Endodermal cell (in vitro differentiated cells): ENCODE results near the gene ABTB2. TPM values are rescaled to one million over a fixed set of nuclear protein-coding genes. Genes with fewer than 3 reads are reported as not detected.

Source experiments
- DNase-seq: peaks from one replicate; pipeline ENCODE4 v3.0.0-alpha.2; 2017
- H3K27ac ChIP-seq: 2 replicates; pipeline ENCODE4 v1.5.1; 2013; ENCODE audit warnings: mild to moderate bottlenecking, low read depth, low read length, moderate library complexity
- H3K27me3 ChIP-seq: 2 replicates; pipeline ENCODE4 v1.6.1; 2013; ENCODE audit warnings: mild to moderate bottlenecking, low read length, moderate library complexity; ENCODE audit not compliant: insufficient read depth, control insufficient read depth, poor library complexity, severe bottlenecking
- H3K36me3 ChIP-seq: 2 replicates; pipeline ENCODE4 v1.7.0; 2013; ENCODE audit warnings: mild to moderate bottlenecking, low read length, moderate library complexity; ENCODE audit not compliant: control insufficient read depth, insufficient read depth
- H3K4me1 ChIP-seq: one replicate; pipeline ENCODE4 v1.7.0; 2013; ENCODE audit warnings: low read length; ENCODE audit not compliant: control insufficient read depth, insufficient read depth
- H3K4me3 ChIP-seq: 2 replicates; pipeline ENCODE4 v1.5.1; 2013; ENCODE audit warnings: mild to moderate bottlenecking, low read length, moderate library complexity
- H3K9ac ChIP-seq: 2 replicates; pipeline ENCODE4 v1.6.1; 2013; ENCODE audit warnings: mild to moderate bottlenecking, low read length, moderate library complexity; ENCODE audit not compliant: poor library complexity, severe bottlenecking; ENCODE audit errors: extremely low read depth
- H3K9me3 ChIP-seq: 2 replicates; pipeline ENCODE4 v1.6.1; 2013; ENCODE audit warnings: mild to moderate bottlenecking, low read length, moderate library complexity; ENCODE audit not compliant: control insufficient read depth
- H3K27ac Mint-ChIP-seq: 2 replicates; pipeline ENCODE4 v1.8.0; 2020; ENCODE audit warnings: mixed read lengths
- H3K27me3 Mint-ChIP-seq: 2 replicates; pipeline ENCODE4 v1.8.0; 2021; ENCODE audit warnings: mild to moderate bottlenecking, mixed read lengths; ENCODE audit not compliant: insufficient read depth
- H3K36me3 Mint-ChIP-seq: 2 replicates; pipeline ENCODE4 v1.8.0; 2020; ENCODE audit warnings: low read depth, mixed read lengths
- H3K4me1 Mint-ChIP-seq: 2 replicates; pipeline ENCODE4 v1.8.0; 2020; ENCODE audit warnings: mixed read lengths
- H3K4me3 Mint-ChIP-seq: 2 replicates; pipeline ENCODE4 v1.8.0; 2020; ENCODE audit warnings: mild to moderate bottlenecking, moderate library complexity, mixed read lengths
- H3K9me3 Mint-ChIP-seq: 2 replicates; pipeline ENCODE4 v1.8.0; 2020; ENCODE audit warnings: mild to moderate bottlenecking, mixed read lengths
- WGBS, 2 experiments: methylation state at CpG; one replicate each; pipeline versions ENCODE4 v1.1.5 to v1.1.7; 2013; ENCODE audit warnings: missing lambda C conversion rate in 2 of 2, mixed read lengths in 1 of 2; ENCODE audit not compliant: insufficient coverage in 1 of 2, insufficient read length in 1 of 2; 5-methylcytosine and 5-hydroxymethylcytosine counted together
- total RNA-seq, 2 donors: library from RNA; stranded (reverse); fragmentation: NEBNext Ultra II Directional in 1 of 2; extraction: Animal tissue kit (Norgen Biotek cat#: 25700) in 1 of 2; gene quantifications; 2 replicates in 1 of 2; 3 replicates in 1 of 2; pipeline ENCODE4 v1.2.1, GENCODE V29; 2021
- TF ChIP-seq, protein P1 (sequence below): fragments of 200-600 bp; sonication (generic); conservative IDR thresholded peaks from 2 replicates; pipeline ENCODE4 v1.5.0; 2021; ENCODE audit warnings: antibody characterized with exemption, mild to moderate bottlenecking

The ABTB2 gene
- total RNA-seq, 2 donors from 2014 or later, result 2.9 to 5.2 TPM

DNA sequence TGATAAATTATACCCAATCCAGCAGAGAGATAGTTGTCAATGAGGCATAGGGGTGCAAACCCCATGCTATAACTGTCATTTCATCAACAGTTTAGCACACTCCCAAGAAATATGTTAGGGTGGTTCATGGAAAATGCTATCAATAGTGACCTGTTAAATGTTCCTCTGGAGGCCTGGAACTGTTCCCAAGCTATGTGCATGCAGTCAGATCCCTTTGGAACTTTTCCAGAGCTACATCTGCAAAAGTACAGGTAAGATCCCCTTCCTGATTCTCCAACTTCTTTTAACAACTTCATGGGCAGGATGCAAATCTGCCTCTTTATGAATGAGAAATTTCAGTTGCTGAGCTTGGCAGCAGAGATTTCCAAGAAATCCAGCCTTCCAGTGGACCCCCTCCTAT is 27.2 kb downstream of the ABTB2 start:
- H3K27ac Mint-ChIP-seq, result no peak overlapping the region
- no peaks in the 10 kb centered on the region for H3K4me1 ChIP-seq
- DNase-seq, result no peak
- no peaks in the 10 kb centered on the region for H3K9me3 ChIP-seq
- no peak overlapping the region for H3K27ac ChIP-seq
- no peak overlapping the region for H3K9ac ChIP-seq
- H3K9me3 Mint-ChIP-seq, result no peaks in the 10 kb centered on the region
- no peaks in the 10 kb centered on the region for H3K36me3 Mint-ChIP-seq
- no peak overlapping the region for H3K4me3 ChIP-seq
- H3K4me1 Mint-ChIP-seq, result peaks cover 12% of the 10 kb centered on the region
- no peak overlapping the region for H3K4me3 Mint-ChIP-seq
- H3K27me3 Mint-ChIP-seq, result peaks cover 13% of the 10 kb centered on the region
- no peaks in the 10 kb centered on the region for H3K27me3 ChIP-seq
- TF ChIP-seq, protein P1, sequence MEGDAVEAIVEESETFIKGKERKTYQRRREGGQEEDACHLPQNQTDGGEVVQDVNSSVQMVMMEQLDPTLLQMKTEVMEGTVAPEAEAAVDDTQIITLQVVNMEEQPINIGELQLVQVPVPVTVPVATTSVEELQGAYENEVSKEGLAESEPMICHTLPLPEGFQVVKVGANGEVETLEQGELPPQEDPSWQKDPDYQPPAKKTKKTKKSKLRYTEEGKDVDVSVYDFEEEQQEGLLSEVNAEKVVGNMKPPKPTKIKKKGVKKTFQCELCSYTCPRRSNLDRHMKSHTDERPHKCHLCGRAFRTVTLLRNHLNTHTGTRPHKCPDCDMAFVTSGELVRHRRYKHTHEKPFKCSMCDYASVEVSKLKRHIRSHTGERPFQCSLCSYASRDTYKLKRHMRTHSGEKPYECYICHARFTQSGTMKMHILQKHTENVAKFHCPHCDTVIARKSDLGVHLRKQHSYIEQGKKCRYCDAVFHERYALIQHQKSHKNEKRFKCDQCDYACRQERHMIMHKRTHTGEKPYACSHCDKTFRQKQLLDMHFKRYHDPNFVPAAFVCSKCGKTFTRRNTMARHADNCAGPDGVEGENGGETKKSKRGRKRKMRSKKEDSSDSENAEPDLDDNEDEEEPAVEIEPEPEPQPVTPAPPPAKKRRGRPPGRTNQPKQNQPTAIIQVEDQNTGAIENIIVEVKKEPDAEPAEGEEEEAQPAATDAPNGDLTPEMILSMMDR, result no peak
- H3K36me3 ChIP-seq, result no peaks in the 10 kb centered on the region

DNA sequence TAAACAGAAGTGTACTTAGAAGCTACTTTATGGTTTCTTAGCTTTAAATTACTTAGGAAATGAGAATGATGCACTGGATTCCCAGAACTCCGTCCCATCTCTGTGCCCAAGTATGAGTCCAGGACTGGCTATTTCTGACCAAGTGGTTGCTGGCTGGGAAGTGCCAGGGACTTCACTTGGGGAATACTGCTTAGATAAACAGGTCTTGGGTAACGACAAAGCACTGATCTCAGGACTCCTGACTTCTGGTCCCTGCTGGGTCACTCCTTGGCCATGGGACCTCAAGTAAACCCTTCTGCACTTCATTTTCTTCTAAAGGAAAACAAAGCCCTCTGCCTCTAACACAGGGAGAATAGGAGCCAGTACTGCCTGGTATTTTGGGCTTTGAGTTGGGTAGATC is 27.9 kb downstream of the ABTB2 start:
- Mint-ChIP-seq H3K4me3 (no peak overlapping the region), H3K36me3 (no peaks in the 10 kb centered on the region), H3K9me3 (no peaks in the 10 kb centered on the region), H3K4me1 (peaks cover 12% of the 10 kb centered on the region), H3K27me3 (peaks cover 13% of the 10 kb centered on the region), H3K27ac (no peak overlapping the region)
- H3K36me3 ChIP-seq, result no peaks in the 10 kb centered on the region
- no peak for DNase-seq
- H3K9ac ChIP-seq, result no peak overlapping the region
- TF ChIP-seq, protein P1, result no peak
- WGBS, 2 experiments, result 95 to 100% methylated on average over 2 of the region's 2 CpGs
- H3K9me3 ChIP-seq, result no peaks in the 10 kb centered on the region
- H3K4me3 ChIP-seq, result no peak overlapping the region
- H3K27me3 ChIP-seq, result no peaks in the 10 kb centered on the region
- no peaks in the 10 kb centered on the region for H3K4me1 ChIP-seq
- no peak overlapping the region for H3K27ac ChIP-seq

DNA sequence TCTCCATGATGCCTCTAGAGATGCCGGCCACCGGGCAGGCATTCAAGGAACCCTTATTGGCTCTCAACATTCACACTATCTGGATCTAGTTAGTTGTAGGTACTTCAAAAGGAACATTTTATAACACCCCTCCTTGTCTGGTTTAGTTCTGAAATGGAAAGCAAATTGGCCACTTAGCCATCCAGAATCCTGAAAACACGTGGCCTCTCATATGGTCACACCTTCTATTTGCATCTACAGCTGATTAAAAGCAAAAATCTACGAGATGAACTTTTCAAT is 29.2 kb downstream of the ABTB2 start:
- H3K4me3 ChIP-seq, result no peak overlapping the region
- Mint-ChIP-seq H3K4me3 (no peak overlapping the region), H3K9me3 (no peaks in the 10 kb centered on the region), H3K4me1 (peaks cover 12% of the 10 kb centered on the region), H3K36me3 (no peaks in the 10 kb centered on the region), H3K27ac (no peak overlapping the region), H3K27me3 (peaks cover 12% of the 10 kb centered on the region)
- H3K36me3 ChIP-seq, result no peaks in the 10 kb centered on the region
- no peaks in the 10 kb centered on the region for H3K27me3 ChIP-seq
- DNase-seq, result no peak
- no peaks in the 10 kb centered on the region for H3K4me1 ChIP-seq
- no peak overlapping the region for H3K27ac ChIP-seq
- no peak overlapping the region for H3K9ac ChIP-seq
- WGBS, 2 experiments, result 96 to 100% methylated on average over 1 to 4 of the region's 4 CpGs
- H3K9me3 ChIP-seq, result no peaks in the 10 kb centered on the region
- TF ChIP-seq, protein P1, result no peak
